Activated CD4-positive, alpha-beta T cell treated with anti-CD3 and anti-CD28 coated beads for 4 hours (primary cell): Measurements from ENCODE around the gene PKNOX1.
"Not testable (repeated sequence)": the region's sequence is repeated elsewhere in the genome, so short reads cannot be mapped to it uniquely, and the experiment has no call there.

ENCODE experiments used
- DNase-seq, 2 donors: peaks; one replicate each; pipeline ENCODE4 v3.0.0-alpha.2; 2020

The PKNOX1 gene

GRCh38 chr21:43021191-43021590 is 46.8 kb downstream of the PKNOX1 start:
- no peak for DNase-seq

- no peak for DNase-seq
Measured at GRCh38 chr21:43021756-43022600, 47.6 kb downstream of the PKNOX1 start.

GRCh38 chr21:43023175-43023574 is 48.8 kb downstream of the PKNOX1 start:
- DNase-seq = no peak

- no peak for DNase-seq
Measured at GRCh38 chr21:43024439-43025136, 50.2 kb downstream of the PKNOX1 start.

GRCh38 chr21:43025636-43026180 is 51.3 kb downstream of the PKNOX1 start:
- DNase-seq = no peak

- DNase-seq = no peak
Measured at GRCh38 chr21:43027846-43028731, 53.7 kb downstream of the PKNOX1 start.

- DNase-seq = no peak
Measured at GRCh38 chr21:43029785-43030184, 55.4 kb downstream of the PKNOX1 start.

- DNase-seq = no peak
Measured at GRCh38 chr21:43031121-43031619, 56.8 kb downstream of the PKNOX1 start.

GRCh38 chr21:43034101-43034500 is 59.7 kb downstream of the PKNOX1 start:
- DNase-seq = no peak

- DNase-seq = no peak
Measured at GRCh38 chr21:43034826-43035225, 60.5 kb downstream of the PKNOX1 start.

- DNase-seq = not testable (repeated sequence)
Measured at GRCh38 chr21:43036889-43037288, 62.5 kb downstream of the PKNOX1 start.

- DNase-seq = not testable (repeated sequence)
Measured at GRCh38 chr21:43037918-43038658, 63.7 kb downstream of the PKNOX1 start.

- not testable (repeated sequence) for DNase-seq
Measured at GRCh38 chr21:43038659-43039044, 64.3 kb downstream of the PKNOX1 start.

- not testable (repeated sequence) for DNase-seq
Measured at GRCh38 chr21:43042169-43042568, 67.8 kb downstream of the PKNOX1 start.

- not testable (repeated sequence) for DNase-seq
Measured at GRCh38 chr21:43043291-43043690, 68.9 kb downstream of the PKNOX1 start.

- DNase-seq = not testable (repeated sequence)
Measured at GRCh38 chr21:43044547-43044946, 70.2 kb downstream of the PKNOX1 start.

GRCh38 chr21:43045165-43045875 is 71.0 kb downstream of the PKNOX1 start:
- DNase-seq = not testable (repeated sequence)

- DNase-seq = not testable (repeated sequence)
Measured at GRCh38 chr21:43045876-43046821, 71.8 kb downstream of the PKNOX1 start.

GRCh38 chr21:43053112-43053511 is 78.8 kb downstream of the PKNOX1 start:
- not testable (repeated sequence) for DNase-seq
